K562 (cell line): ENCODE measurements around the gene MAP3K6. TPM values are rescaled to one million over a fixed set of nuclear protein-coding genes. Genes with fewer than 3 reads are reported as not detected.

Experiments
- BRCA1 ChIP-seq, 2 experiments: fragments of 450-650 bp in 1 of 2; sonication (generic) in 1 of 2; formaldehyde crosslinking in 1 of 2; IDR thresholded peaks; 2 replicates each; pipeline versions ENCODE4 v1.5.0 to v1.6.1; 2017 to 2020; ENCODE audit warnings: mild to moderate bottlenecking in 1 of 2, missing genetic modification reagents in 1 of 2
- FOXJ3 ChIP-seq: sonication (generic); formaldehyde crosslinking; IDR thresholded peaks from 2 replicates; pipeline ENCODE4 v1.4.0; 2020; ENCODE audit warnings: mild to moderate bottlenecking, missing genetic modification reagents
- GATAD2A ChIP-seq: fragments of 450-650 bp; IDR thresholded peaks from 2 replicates; pipeline ENCODE4 v1.6.1; 2017
- NFIC ChIP-seq: fragments of 450-650 bp; IDR thresholded peaks from 2 replicates; pipeline ENCODE4 v1.6.1; 2017; ENCODE audit warnings: mild to moderate bottlenecking, inconsistent platforms
- SP1 ChIP-seq: sonication (generic); formaldehyde crosslinking; IDR thresholded peaks from 2 replicates; pipeline ENCODE4 v1.8.1; 2022; ENCODE audit warnings: mild to moderate bottlenecking, missing genetic modification reagents
- STAT5B ChIP-seq: fragments of 250-450 bp; sonication (Bioruptor Pico); IDR thresholded peaks from 2 replicates; pipeline ENCODE4 v1.8.0; 2021; ENCODE audit warnings: mild to moderate bottlenecking, inconsistent platforms
- ZBTB17 ChIP-seq: fragments of 450-650 bp; formaldehyde crosslinking; IDR thresholded peaks from 2 replicates; pipeline ENCODE4 v1.4.0; 2020; ENCODE audit warnings: mild to moderate bottlenecking
- ZNF239 ChIP-seq: fragments of 250-450 bp; sonication (Bioruptor Pico); IDR thresholded peaks from 2 replicates; pipeline ENCODE4 v1.4.0; 2020; ENCODE audit warnings: mild to moderate bottlenecking
- polyA plus RNA-seq, 8 experiments: library from polyadenylated mRNA; depleted of rRNA in 4 of 8; stranded (reverse) in 5 of 8; unstranded in 3 of 8; fragments of >200 nt; fragmentation: Nextera tagmentation in 2 of 8; fragmentation: Illumina TruSeq in 1 of 8; extraction: Ambion mirVana in 2 of 8; extraction: Trizol in 1 of 8; gene quantifications; 2 replicates each; pipeline versions ENCODE4 v1.2.1 to v1.2.3, GENCODE V29; 2011 to 2014; ENCODE audit warnings: inconsistent platforms in 1 of 8, missing spikeins in 1 of 8
- total RNA-seq, 7 experiments: library from RNA; depleted of rRNA in 6 of 7; stranded (reverse); fragments of >200 nt in 6 of 7; fragmentation: Illumina TruSeq in 2 of 7; extraction: Trizol in 2 of 7; gene quantifications; 2 replicates each; pipeline versions ENCODE4 v1.2.1 to v1.2.3, GENCODE V29; 2011 to 2021; ENCODE audit warnings: low replicate concordance in 1 of 7
- TF ChIP-seq, protein P1 (sequence below): fragments of 450-650 bp; IDR thresholded peaks from 2 replicates; pipeline ENCODE4 v1.6.1; 2016; ENCODE audit warnings: mild to moderate bottlenecking, moderate library complexity
- TF ChIP-seq, protein P2 (sequence below): fragments of 250-450 bp; sonication (Bioruptor Pico); IDR thresholded peaks from 2 replicates; pipeline ENCODE4 v1.4.0; 2020; ENCODE audit warnings: borderline replicate concordance
- TF ChIP-seq, protein P3 (sequence below): fragments of 450-650 bp; formaldehyde crosslinking; IDR thresholded peaks from 2 replicates; pipeline ENCODE4 v1.4.0; 2022; ENCODE audit warnings: missing genetic modification characterization
- TF ChIP-seq, protein P4 (sequence below): fragments of 250-450 bp; sonication (Bioruptor Pico); IDR thresholded peaks from 2 replicates; pipeline ENCODE4 v1.4.0; 2020

MAP3K6 gene
- total and polyA plus RNA-seq, 9 of the 15 experiments (the other 6 are each of a cell fraction or from before 2014, with no cell fraction given) = 0.99 to 21.9 (median 7.0) TPM

DNA sequence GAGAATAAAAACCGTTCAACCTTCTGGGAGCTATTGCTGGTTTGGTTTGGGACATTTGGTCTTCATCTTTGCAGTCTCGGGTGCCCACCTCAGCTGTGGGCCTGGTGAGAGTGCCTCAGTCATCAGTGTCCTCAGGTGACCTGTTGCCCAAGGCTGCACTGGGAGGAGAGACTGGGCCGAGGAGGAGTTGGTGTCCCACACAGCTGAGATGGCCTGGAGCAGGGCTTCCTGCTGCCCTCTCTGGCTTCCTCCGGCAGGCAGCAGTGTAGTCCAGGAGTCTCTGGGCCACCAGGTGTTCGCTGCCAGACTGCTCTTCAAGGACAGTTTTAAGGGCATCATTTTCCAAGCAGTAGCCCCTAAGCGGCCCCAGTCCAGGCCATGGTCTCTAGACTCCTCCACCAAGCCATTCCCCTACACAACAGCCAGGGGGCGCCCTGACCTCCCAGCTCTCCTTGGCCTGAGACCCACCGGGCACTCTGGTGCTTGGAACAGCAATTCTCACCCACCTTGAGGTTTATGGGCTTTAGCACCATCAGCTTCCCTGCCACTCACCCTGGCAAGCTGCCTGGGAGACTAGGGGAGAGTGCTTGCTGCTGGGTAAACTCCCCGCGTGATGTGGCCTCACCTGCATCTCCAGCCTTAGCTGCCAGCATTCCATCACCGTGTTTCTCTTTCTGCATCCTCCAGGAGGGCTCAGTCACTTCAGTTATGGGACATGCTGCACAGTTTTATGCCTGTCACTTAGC, 34.1 kb downstream of the MAP3K6 start (continued):
- TF ChIP-seq, protein P1, sequence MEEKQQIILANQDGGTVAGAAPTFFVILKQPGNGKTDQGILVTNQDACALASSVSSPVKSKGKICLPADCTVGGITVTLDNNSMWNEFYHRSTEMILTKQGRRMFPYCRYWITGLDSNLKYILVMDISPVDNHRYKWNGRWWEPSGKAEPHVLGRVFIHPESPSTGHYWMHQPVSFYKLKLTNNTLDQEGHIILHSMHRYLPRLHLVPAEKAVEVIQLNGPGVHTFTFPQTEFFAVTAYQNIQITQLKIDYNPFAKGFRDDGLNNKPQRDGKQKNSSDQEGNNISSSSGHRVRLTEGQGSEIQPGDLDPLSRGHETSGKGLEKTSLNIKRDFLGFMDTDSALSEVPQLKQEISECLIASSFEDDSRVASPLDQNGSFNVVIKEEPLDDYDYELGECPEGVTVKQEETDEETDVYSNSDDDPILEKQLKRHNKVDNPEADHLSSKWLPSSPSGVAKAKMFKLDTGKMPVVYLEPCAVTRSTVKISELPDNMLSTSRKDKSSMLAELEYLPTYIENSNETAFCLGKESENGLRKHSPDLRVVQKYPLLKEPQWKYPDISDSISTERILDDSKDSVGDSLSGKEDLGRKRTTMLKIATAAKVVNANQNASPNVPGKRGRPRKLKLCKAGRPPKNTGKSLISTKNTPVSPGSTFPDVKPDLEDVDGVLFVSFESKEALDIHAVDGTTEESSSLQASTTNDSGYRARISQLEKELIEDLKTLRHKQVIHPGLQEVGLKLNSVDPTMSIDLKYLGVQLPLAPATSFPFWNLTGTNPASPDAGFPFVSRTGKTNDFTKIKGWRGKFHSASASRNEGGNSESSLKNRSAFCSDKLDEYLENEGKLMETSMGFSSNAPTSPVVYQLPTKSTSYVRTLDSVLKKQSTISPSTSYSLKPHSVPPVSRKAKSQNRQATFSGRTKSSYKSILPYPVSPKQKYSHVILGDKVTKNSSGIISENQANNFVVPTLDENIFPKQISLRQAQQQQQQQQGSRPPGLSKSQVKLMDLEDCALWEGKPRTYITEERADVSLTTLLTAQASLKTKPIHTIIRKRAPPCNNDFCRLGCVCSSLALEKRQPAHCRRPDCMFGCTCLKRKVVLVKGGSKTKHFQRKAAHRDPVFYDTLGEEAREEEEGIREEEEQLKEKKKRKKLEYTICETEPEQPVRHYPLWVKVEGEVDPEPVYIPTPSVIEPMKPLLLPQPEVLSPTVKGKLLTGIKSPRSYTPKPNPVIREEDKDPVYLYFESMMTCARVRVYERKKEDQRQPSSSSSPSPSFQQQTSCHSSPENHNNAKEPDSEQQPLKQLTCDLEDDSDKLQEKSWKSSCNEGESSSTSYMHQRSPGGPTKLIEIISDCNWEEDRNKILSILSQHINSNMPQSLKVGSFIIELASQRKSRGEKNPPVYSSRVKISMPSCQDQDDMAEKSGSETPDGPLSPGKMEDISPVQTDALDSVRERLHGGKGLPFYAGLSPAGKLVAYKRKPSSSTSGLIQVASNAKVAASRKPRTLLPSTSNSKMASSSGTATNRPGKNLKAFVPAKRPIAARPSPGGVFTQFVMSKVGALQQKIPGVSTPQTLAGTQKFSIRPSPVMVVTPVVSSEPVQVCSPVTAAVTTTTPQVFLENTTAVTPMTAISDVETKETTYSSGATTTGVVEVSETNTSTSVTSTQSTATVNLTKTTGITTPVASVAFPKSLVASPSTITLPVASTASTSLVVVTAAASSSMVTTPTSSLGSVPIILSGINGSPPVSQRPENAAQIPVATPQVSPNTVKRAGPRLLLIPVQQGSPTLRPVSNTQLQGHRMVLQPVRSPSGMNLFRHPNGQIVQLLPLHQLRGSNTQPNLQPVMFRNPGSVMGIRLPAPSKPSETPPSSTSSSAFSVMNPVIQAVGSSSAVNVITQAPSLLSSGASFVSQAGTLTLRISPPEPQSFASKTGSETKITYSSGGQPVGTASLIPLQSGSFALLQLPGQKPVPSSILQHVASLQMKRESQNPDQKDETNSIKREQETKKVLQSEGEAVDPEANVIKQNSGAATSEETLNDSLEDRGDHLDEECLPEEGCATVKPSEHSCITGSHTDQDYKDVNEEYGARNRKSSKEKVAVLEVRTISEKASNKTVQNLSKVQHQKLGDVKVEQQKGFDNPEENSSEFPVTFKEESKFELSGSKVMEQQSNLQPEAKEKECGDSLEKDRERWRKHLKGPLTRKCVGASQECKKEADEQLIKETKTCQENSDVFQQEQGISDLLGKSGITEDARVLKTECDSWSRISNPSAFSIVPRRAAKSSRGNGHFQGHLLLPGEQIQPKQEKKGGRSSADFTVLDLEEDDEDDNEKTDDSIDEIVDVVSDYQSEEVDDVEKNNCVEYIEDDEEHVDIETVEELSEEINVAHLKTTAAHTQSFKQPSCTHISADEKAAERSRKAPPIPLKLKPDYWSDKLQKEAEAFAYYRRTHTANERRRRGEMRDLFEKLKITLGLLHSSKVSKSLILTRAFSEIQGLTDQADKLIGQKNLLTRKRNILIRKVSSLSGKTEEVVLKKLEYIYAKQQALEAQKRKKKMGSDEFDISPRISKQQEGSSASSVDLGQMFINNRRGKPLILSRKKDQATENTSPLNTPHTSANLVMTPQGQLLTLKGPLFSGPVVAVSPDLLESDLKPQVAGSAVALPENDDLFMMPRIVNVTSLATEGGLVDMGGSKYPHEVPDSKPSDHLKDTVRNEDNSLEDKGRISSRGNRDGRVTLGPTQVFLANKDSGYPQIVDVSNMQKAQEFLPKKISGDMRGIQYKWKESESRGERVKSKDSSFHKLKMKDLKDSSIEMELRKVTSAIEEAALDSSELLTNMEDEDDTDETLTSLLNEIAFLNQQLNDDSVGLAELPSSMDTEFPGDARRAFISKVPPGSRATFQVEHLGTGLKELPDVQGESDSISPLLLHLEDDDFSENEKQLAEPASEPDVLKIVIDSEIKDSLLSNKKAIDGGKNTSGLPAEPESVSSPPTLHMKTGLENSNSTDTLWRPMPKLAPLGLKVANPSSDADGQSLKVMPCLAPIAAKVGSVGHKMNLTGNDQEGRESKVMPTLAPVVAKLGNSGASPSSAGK = no peak
- TF ChIP-seq SP1 (no peak; the same call in 1 of the 2 replicates), NFIC (no peak), ZBTB17 (CRISPR knock-in tag) (no peak), GATAD2A (no peak), BRCA1 (IDR thresholded peaks at IDR 0.05) (no peak), BRCA1 (CRISPR knock-in tag; IDR thresholded peaks at IDR 0.05) (0 out of 2 replicates have a peak, but pooled peaks have one; percentile 44), FOXJ3 (no peak), ZNF239 (no peak), STAT5B (CRISPR knock-in tag) (no peak)
- TF ChIP-seq, protein P2, sequence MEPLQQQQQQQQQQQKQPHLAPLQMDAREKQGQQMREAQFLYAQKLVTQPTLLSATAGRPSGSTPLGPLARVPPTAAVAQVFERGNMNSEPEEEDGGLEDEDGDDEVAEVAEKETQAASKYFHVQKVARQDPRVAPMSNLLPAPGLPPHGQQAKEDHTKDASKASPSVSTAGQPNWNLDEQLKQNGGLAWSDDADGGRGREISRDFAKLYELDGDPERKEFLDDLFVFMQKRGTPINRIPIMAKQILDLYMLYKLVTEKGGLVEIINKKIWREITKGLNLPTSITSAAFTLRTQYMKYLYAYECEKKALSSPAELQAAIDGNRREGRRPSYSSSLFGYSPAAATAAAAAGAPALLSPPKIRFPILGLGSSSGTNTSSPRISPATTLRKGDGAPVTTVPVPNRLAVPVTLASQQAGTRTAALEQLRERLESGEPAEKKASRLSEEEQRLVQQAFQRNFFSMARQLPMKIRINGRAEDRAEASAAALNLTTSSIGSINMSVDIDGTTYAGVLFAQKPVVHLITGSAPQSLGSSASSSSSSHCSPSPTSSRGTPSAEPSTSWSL = no peak
- TF ChIP-seq, protein P3, sequence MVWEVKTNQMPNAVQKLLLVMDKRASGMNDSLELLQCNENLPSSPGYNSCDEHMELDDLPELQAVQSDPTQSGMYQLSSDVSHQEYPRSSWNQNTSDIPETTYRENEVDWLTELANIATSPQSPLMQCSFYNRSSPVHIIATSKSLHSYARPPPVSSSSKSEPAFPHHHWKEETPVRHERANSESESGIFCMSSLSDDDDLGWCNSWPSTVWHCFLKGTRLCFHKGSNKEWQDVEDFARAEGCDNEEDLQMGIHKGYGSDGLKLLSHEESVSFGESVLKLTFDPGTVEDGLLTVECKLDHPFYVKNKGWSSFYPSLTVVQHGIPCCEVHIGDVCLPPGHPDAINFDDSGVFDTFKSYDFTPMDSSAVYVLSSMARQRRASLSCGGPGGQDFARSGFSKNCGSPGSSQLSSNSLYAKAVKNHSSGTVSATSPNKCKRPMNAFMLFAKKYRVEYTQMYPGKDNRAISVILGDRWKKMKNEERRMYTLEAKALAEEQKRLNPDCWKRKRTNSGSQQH (CRISPR knock-in tag) = no peak
- TF ChIP-seq, protein P4, sequence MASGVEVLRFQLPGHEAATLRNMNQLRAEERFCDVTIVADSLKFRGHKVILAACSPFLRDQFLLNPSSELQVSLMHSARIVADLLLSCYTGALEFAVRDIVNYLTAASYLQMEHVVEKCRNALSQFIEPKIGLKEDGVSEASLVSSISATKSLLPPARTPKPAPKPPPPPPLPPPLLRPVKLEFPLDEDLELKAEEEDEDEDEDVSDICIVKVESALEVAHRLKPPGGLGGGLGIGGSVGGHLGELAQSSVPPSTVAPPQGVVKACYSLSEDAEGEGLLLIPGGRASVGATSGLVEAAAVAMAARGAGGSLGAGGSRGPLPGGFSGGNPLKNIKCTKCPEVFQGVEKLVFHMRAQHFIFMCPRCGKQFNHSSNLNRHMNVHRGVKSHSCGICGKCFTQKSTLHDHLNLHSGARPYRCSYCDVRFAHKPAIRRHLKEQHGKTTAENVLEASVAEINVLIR (CRISPR knock-in tag) = no peak
